Thymus (tissue), 14 donors: ENCODE measurements around the gene SLC22A31. TPM values are rescaled to one million over a fixed set of nuclear protein-coding genes. Genes with fewer than 3 reads are reported as not detected.
A peak's percentile ranks its signal among the peaks of the same experiment; 100 is the strongest.
"Not testable (repeated sequence)": the region's sequence is repeated elsewhere in the genome, so short reads cannot be mapped to it uniquely, and the experiment has no call there.

Experiments
- DNase-seq, 9 donors: peaks; one replicate each; pipeline ENCODE4 v3.0.0-alpha.2; 2013; ENCODE audit warnings: low spot score in 9 of 9, low read depth in 6 of 9, missing footprints in 1 of 9
- H3K27ac ChIP-seq, 2 donors: one replicate each; pipeline ENCODE4 v1.5.1; 2013; ENCODE audit warnings: control low read depth in 1 of 2, low read depth in 1 of 2, low read length in 1 of 2, mild to moderate bottlenecking in 1 of 2, moderate library complexity in 1 of 2
- H3K27me3 ChIP-seq, 2 donors: one replicate each; pipeline ENCODE4 v1.5.1; 2013; ENCODE audit warnings: low read length in 1 of 2; ENCODE audit not compliant: control insufficient read depth in 2 of 2, insufficient read depth in 1 of 2
- H3K36me3 ChIP-seq, 2 donors: one replicate each; pipeline ENCODE4 v1.5.1; 2013; ENCODE audit warnings: low read length in 1 of 2, mild to moderate bottlenecking in 1 of 2, moderate library complexity in 1 of 2; ENCODE audit not compliant: control insufficient read depth in 2 of 2, insufficient read depth in 2 of 2
- H3K4me1 ChIP-seq, 2 donors: one replicate each; pipeline ENCODE4 v1.5.1; 2013; ENCODE audit warnings: low read length in 2 of 2; ENCODE audit not compliant: control insufficient read depth in 2 of 2, insufficient read depth in 2 of 2
- H3K4me3 ChIP-seq, 2 donors: one replicate each; pipeline ENCODE4 v1.5.1; 2013; ENCODE audit warnings: low read length in 2 of 2, control low read depth in 1 of 2, mild to moderate bottlenecking in 1 of 2
- H3K9me3 ChIP-seq, 2 donors: one replicate each; pipeline ENCODE4 v1.5.1; 2013; ENCODE audit warnings: low read length in 1 of 2, mild to moderate bottlenecking in 1 of 2; ENCODE audit not compliant: control insufficient read depth in 2 of 2, insufficient read depth in 1 of 2
- WGBS: extraction: QIAGEN DNeasy Blood & Tissue Kit; methylation state at CpG from one replicate; pipeline ENCODE4 v1.1.7; 2013; 5-methylcytosine and 5-hydroxymethylcytosine counted together
- long read RNA-seq, 10 donors: transcript quantifications; one replicate each; lab custom pipeline, GENCODE V29; 2026
- polyA plus RNA-seq: library from polyadenylated mRNA; stranded (reverse); fragments of 200-250 nt; gene quantifications from one replicate; pipeline ENCODE4 v1.2.3, GENCODE V29; 2013
- total RNA-seq: library from RNA; stranded (reverse); fragments of 120-200 nt; gene quantifications from one replicate; pipeline ENCODE4 v1.2.4, GENCODE V29; 2013
- donor health status: healthy.

The SLC22A31 gene
- 0.33 TPM for total RNA-seq
- 0.94 TPM for polyA plus RNA-seq
- long read RNA-seq, donor 1: 0 reads
- long read RNA-seq, donor 2: 0 reads
- long read RNA-seq, donor 3: 0 reads
- long read RNA-seq, donor 4: 0 reads
- long read RNA-seq, donor 5: 0 reads
- long read RNA-seq, donor 6: 0 reads
- long read RNA-seq, donor 7: 0 reads
- long read RNA-seq, donor 8: 0 reads
- long read RNA-seq, donor 9: 0 reads
- long read RNA-seq, donor 10: 0 reads

GRCh38 chr16:89200124-89200849 lies at the start of gene SLC22A31:
Gene SLC22A31, minus strand, starts transcription at chr16:89200537. Its CDS starts 36 bp downstream, at chr16:89200501.
- Histone ChIP-seq H3K27me3 (peaks cover 54 to 85% of the 10 kb centered on the region in 2 donors), H3K36me3 (no peaks in the 10 kb centered on the region), H3K4me1 (peaks cover 0 to 7% of the 10 kb centered on the region in 2 donors), H3K4me3 (peak within 1 kb of the TSS in 1 of 2 donors; percentile 31), H3K9me3 (peaks cover 0 to 4% of the 10 kb centered on the region in 2 donors), H3K27ac (no peak within 1 kb of the TSS)
- DNase-seq: no peak
- WGBS: 34% methylated on average over 28 of the region's 28 CpGs

- H3K4me3 ChIP-seq: no peak overlapping the region
- H3K27me3 ChIP-seq: peaks cover 18 to 44% of the 10 kb centered on the region in 2 donors
- H3K36me3 ChIP-seq: no peaks in the 10 kb centered on the region
- H3K27ac ChIP-seq: no peak overlapping the region
- DNase-seq: no peak
- H3K9me3 ChIP-seq: peaks cover 8 to 35% of the 10 kb centered on the region in 2 donors
- peaks cover 0 to 8% of the 10 kb centered on the region in 2 donors for H3K4me1 ChIP-seq
- 65% methylated on average over 69 of the region's 69 CpGs for WGBS
These were observed 48.1 kb upstream of the SLC22A31 start for GRCh38 chr16:89248196-89248982.

GRCh38 chr16:89247734-89248075 lies 47.4 kb upstream of the SLC22A31 start:
- H3K4me3 ChIP-seq: peak overlapping the region in 1 of 2 donors; percentile 39
- peaks cover 8 to 35% of the 10 kb centered on the region in 2 donors for H3K9me3 ChIP-seq
- H3K27me3 ChIP-seq: peaks cover 18 to 44% of the 10 kb centered on the region in 2 donors
- WGBS: 4% methylated on average over 45 of the region's 45 CpGs
- H3K4me1 ChIP-seq, H3K27ac ChIP-seq, DNase-seq, H3K36me3 ChIP-seq: not testable (repeated sequence)

- no peaks in the 10 kb centered on the region for H3K36me3 ChIP-seq
- H3K27me3 ChIP-seq: peaks cover 18 to 44% of the 10 kb centered on the region in 2 donors
- no peak overlapping the region for H3K27ac ChIP-seq
- peak overlapping the region in 1 of 2 donors; percentile 39 for H3K4me3 ChIP-seq
- H3K4me1 ChIP-seq: peaks cover 0 to 8% of the 10 kb centered on the region in 2 donors
- 8% methylated on average over 78 of the region's 78 CpGs for WGBS
- DNase-seq: peak in 8 of 9 donors; percentile 11 to 68 (median 42)
- H3K9me3 ChIP-seq: peaks cover 8 to 35% of the 10 kb centered on the region in 2 donors
These were observed 46.8 kb upstream of the SLC22A31 start for GRCh38 chr16:89246903-89247733.

GRCh38 chr16:89246383-89246902 lies 46.1 kb upstream of the SLC22A31 start:
- peaks cover 4 to 13% of the 10 kb centered on the region in 2 donors for H3K4me1 ChIP-seq
- 78% methylated on average over 13 of the region's 13 CpGs for WGBS
- H3K27me3 ChIP-seq: peaks cover 18 to 44% of the 10 kb centered on the region in 2 donors
- no peaks in the 10 kb centered on the region for H3K36me3 ChIP-seq
- no peak for DNase-seq
- no peak overlapping the region for H3K4me3 ChIP-seq
- H3K9me3 ChIP-seq: peaks cover 8 to 35% of the 10 kb centered on the region in 2 donors
- no peak overlapping the region for H3K27ac ChIP-seq

- Histone ChIP-seq H3K27me3 (peaks cover 18 to 40% of the 10 kb centered on the region in 2 donors), H3K27ac (no peak overlapping the region), H3K9me3 (peaks cover 7 to 26% of the 10 kb centered on the region in 2 donors), H3K4me3 (no peak overlapping the region), H3K36me3 (no peaks in the 10 kb centered on the region), H3K4me1 (peaks cover 4 to 20% of the 10 kb centered on the region in 2 donors)
- 83% methylated on average over 12 of the region's 12 CpGs for WGBS
- DNase-seq: no peak
These were observed 44.4 kb upstream of the SLC22A31 start for GRCh38 chr16:89244754-89245153.

- not testable (repeated sequence) for H3K4me3 ChIP-seq, H3K36me3 ChIP-seq, H3K27ac ChIP-seq, DNase-seq
- Histone ChIP-seq H3K4me1 (peaks cover 4 to 20% of the 10 kb centered on the region in 2 donors), H3K9me3 (peaks cover 7 to 22% of the 10 kb centered on the region in 2 donors), H3K27me3 (peaks cover 18 to 40% of the 10 kb centered on the region in 2 donors)
- WGBS: 93% methylated on average over 13 of the region's 13 CpGs
These were observed 43.9 kb upstream of the SLC22A31 start for GRCh38 chr16:89244264-89244663.

GRCh38 chr16:89243664-89244063 lies 43.3 kb upstream of the SLC22A31 start:
- Histone ChIP-seq H3K9me3 (peaks cover 5 to 16% of the 10 kb centered on the region in 2 donors), H3K27me3 (peaks cover 17 to 35% of the 10 kb centered on the region in 2 donors), H3K4me3 (no peak overlapping the region), H3K36me3 (no peaks in the 10 kb centered on the region), H3K4me1 (peaks cover 4 to 20% of the 10 kb centered on the region in 2 donors), H3K27ac (no peak overlapping the region)
- DNase-seq: no peak
- WGBS: 92% methylated on average over 5 of the region's 5 CpGs
